GM21737 (cell line): ENCODE results near the gene ARHGAP45.

Experiments
- ATAC-seq: cut with Tn5 transposase; IDR thresholded peaks from one replicate; pipeline ENCODE4 v1.9.1; 2021; ENCODE audit warnings: mild to moderate bottlenecking, moderate library complexity; ENCODE audit not compliant: unreplicated experiment

The ARHGAP45 gene

GRCh38 chr19:1037621-1038064 lies 29.3 kb upstream of the ARHGAP45 start:
- ATAC-seq: no peak

GRCh38 chr19:1038978-1039645 lies 27.9 kb upstream of the ARHGAP45 start:
- no peak for ATAC-seq

GRCh38 chr19:1039646-1040475 lies 27.1 kb upstream of the ARHGAP45 start, which contains the start of gene ABCA7:
TSS of gene ABCA7 (plus strand) at chr19:1040107. CDS start at chr19:1041362, 1,255 bp downstream.
- ATAC-seq: peak; percentile 74

- ATAC-seq: peak; percentile 33
Measured at GRCh38 chr19:1040476-1041271, 26.3 kb upstream of the ARHGAP45 start.

- ATAC-seq: no peak
Measured at GRCh38 chr19:1041272-1041834, 25.6 kb upstream of the ARHGAP45 start.

GRCh38 chr19:1041835-1042685 lies 24.9 kb upstream of the ARHGAP45 start:
- ATAC-seq: no peak

- ATAC-seq: no peak
Measured at GRCh38 chr19:1042689-1043511, 24.1 kb upstream of the ARHGAP45 start.

GRCh38 chr19:1045247-1045603 lies 21.7 kb upstream of the ARHGAP45 start:
- no peak for ATAC-seq

GRCh38 chr19:1046117-1046626 lies 20.8 kb upstream of the ARHGAP45 start:
- ATAC-seq: no peak

- no peak for ATAC-seq
Measured at GRCh38 chr19:1046836-1047695, 19.9 kb upstream of the ARHGAP45 start.

- ATAC-seq: no peak
Measured at GRCh38 chr19:1047696-1048147, 19.2 kb upstream of the ARHGAP45 start.

GRCh38 chr19:1049106-1049505 lies 17.9 kb upstream of the ARHGAP45 start:
- ATAC-seq: no peak

GRCh38 chr19:1049800-1050199 lies 17.2 kb upstream of the ARHGAP45 start:
- ATAC-seq: no peak

- ATAC-seq: no peak
Measured at GRCh38 chr19:1050989-1051788, 15.8 kb upstream of the ARHGAP45 start.

- ATAC-seq: no peak
Measured at GRCh38 chr19:1051791-1052190, 15.2 kb upstream of the ARHGAP45 start.

GRCh38 chr19:1052349-1052975 lies 14.5 kb upstream of the ARHGAP45 start:
- no peak for ATAC-seq
